Effector CD4-positive, alpha-beta T cell (primary cell): ENCODE measurements around the gene FLT3LG.
"Not testable (repeated sequence)": the region's sequence is repeated elsewhere in the genome, so short reads cannot be mapped to it uniquely, and the experiment has no call there.

ENCODE experiments used
- DNase-seq: peaks from one replicate; pipeline ENCODE4 v3.0.0-alpha.2; 2020

Gene FLT3LG

GRCh38 chr19:49441210-49441959 is 32.6 kb upstream of the FLT3LG start, which contains the start of gene SLC17A7:
Gene SLC17A7, minus strand, starts transcription at chr19:49441527. Its CDS starts 148 bp downstream, at chr19:49441379.
- DNase-seq, result no peak

- no peak for DNase-seq
These were observed 32.1 kb upstream of the FLT3LG start for GRCh38 chr19:49441960-49442350.

- no peak for DNase-seq
These were observed 31.7 kb upstream of the FLT3LG start for GRCh38 chr19:49442354-49442753.

- peak; percentile 39 for DNase-seq
These were observed 31.1 kb upstream of the FLT3LG start for GRCh38 chr19:49442771-49443365.

- peak; percentile 94 for DNase-seq
These were observed 30.5 kb upstream of the FLT3LG start for GRCh38 chr19:49443366-49444099.

GRCh38 chr19:49444100-49444700 is 29.8 kb upstream of the FLT3LG start:
- not testable (repeated sequence) for DNase-seq

GRCh38 chr19:49445997-49446396 is 28.0 kb upstream of the FLT3LG start:
- DNase-seq, result no peak

- DNase-seq, result no peak
These were observed 26.3 kb upstream of the FLT3LG start for GRCh38 chr19:49447485-49448431.

GRCh38 chr19:49448432-49448786 is 25.6 kb upstream of the FLT3LG start:
- no peak for DNase-seq

- no peak for DNase-seq
These were observed 23.6 kb upstream of the FLT3LG start for GRCh38 chr19:49450405-49450804.

- peak; percentile 92 for DNase-seq
These were observed 22.4 kb upstream of the FLT3LG start, which contains the start of gene PIH1D1 for GRCh38 chr19:49451430-49452181. Gene PIH1D1, minus strand, starts transcription at chr19:49451814. Its CDS starts 240 bp downstream, at chr19:49451574.

GRCh38 chr19:49453013-49453756 is 20.8 kb upstream of the FLT3LG start, which contains the start of gene ALDH16A1:
Gene ALDH16A1, plus strand, starts transcription at chr19:49453225. Its CDS starts 107 bp downstream, at chr19:49453332.
- DNase-seq, result peak; percentile 96

- no peak for DNase-seq
These were observed 20.2 kb upstream of the FLT3LG start for GRCh38 chr19:49453757-49454240.

GRCh38 chr19:49455773-49456172 is 18.2 kb upstream of the FLT3LG start:
- DNase-seq, result no peak

GRCh38 chr19:49456326-49456725 is 17.7 kb upstream of the FLT3LG start:
- no peak for DNase-seq

GRCh38 chr19:49458567-49458903 is 15.5 kb upstream of the FLT3LG start:
- no peak for DNase-seq

GRCh38 chr19:49459388-49459787 is 14.6 kb upstream of the FLT3LG start:
- DNase-seq, result no peak

- not testable (repeated sequence) for DNase-seq
These were observed 12.9 kb upstream of the FLT3LG start for GRCh38 chr19:49461130-49461529.

- no peak for DNase-seq
These were observed 12.4 kb upstream of the FLT3LG start for GRCh38 chr19:49461656-49462055.

- DNase-seq, result no peak
These were observed 11.5 kb upstream of the FLT3LG start for GRCh38 chr19:49462492-49462891.
